ENCODE results near the gene ESYT3. TPM values are rescaled to one million over a fixed set of nuclear protein-coding genes. Genes with fewer than 3 reads are reported as not detected.

Gene ESYT3
- total RNA-seq, 1 donor from 2014 or later: 66.4 TPM

DNA sequence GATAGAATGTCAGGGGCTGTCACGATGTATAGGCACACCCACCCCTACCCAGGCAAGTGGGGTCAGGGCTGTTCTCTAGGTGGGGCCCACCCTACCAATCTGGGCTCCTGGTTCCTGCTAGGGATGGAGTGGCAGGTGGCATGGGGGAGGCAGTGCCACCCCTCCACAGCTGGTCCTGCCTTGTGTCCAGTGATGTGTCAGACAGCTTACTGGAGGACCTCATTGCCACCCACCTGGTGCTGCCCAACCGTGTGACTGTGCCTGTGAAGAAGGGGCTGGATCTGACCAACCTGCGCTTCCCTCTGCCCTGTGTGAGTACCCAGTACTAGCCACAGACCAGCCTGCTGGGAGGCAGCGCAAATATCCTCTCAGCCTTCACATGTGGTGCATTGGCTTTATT, 27.5 kb downstream of the ESYT3 start:
- intact Hi-C loops (cut with DNase I): no loop called here
- no peak overlapping the region for H3K27ac ChIP-seq
- H3K4me1 ChIP-seq: no peaks in the 10 kb centered on the region
- DNase-seq (peak; percentile 46), ATAC-seq (no peak)
- no peak overlapping the region for H3K4me3 ChIP-seq
- TF ChIP-seq CTCF (IDR thresholded peaks at IDR 0.05): no peak
- H3K36me3 ChIP-seq: no peaks in the 10 kb centered on the region
- H3K27me3 ChIP-seq: no peaks in the 10 kb centered on the region
- H3K9me3 ChIP-seq: no peaks in the 10 kb centered on the region

- peak; percentile 42 for DNase-seq
Observed at GRCh38 chr3:138463724-138464490, 29.5 kb downstream of the ESYT3 start.

DNA sequence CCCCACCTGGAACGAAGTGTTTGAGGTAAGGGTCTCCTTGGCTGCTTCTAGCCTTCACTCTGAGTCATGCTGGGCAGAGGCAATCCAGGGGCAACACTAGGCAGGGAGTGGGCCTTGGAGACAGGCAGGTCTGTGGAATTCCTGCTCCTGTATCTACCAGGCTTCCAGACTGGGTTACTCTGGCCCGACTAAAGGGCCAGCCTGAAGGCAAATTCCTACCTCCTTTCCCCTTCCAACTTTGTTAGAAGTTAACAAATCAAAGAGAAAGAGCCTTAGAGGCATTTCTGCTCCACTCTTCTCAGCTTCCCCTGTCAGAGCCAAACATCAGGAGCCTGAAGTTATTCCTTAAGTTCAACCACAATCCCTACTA, 30.1 kb downstream of the ESYT3 start:
- intact Hi-C loops (cut with DNase I): no loop called here
- DNase-seq: no peak
- H3K4me1 ChIP-seq: peaks cover 8% of the 10 kb centered on the region
- no peaks in the 10 kb centered on the region for H3K27me3 ChIP-seq
- H3K9me3 ChIP-seq: no peaks in the 10 kb centered on the region
- no peaks in the 10 kb centered on the region for H3K36me3 ChIP-seq
- no peak overlapping the region for H3K27ac ChIP-seq
- ATAC-seq: no peak
- TF ChIP-seq CTCF (IDR thresholded peaks at IDR 0.05): no peak
- H3K4me3 ChIP-seq: no peak overlapping the region

More at GRCh38 chr3:138463724-138464490, 29.5 kb downstream of the ESYT3 start:
- Histone ChIP-seq H3K4me3 (no peak overlapping the region), H3K9me3 (no peaks in the 10 kb centered on the region), H3K36me3 (no peaks in the 10 kb centered on the region), H3K27ac (no peak overlapping the region), H3K27me3 (no peaks in the 10 kb centered on the region), H3K4me1 (peaks cover 3% of the 10 kb centered on the region)
- TF ChIP-seq CTCF (IDR thresholded peaks at IDR 0.05): no peak
- intact Hi-C loops (cut with DNase I): no loop called here
- no peak for ATAC-seq

DNA sequence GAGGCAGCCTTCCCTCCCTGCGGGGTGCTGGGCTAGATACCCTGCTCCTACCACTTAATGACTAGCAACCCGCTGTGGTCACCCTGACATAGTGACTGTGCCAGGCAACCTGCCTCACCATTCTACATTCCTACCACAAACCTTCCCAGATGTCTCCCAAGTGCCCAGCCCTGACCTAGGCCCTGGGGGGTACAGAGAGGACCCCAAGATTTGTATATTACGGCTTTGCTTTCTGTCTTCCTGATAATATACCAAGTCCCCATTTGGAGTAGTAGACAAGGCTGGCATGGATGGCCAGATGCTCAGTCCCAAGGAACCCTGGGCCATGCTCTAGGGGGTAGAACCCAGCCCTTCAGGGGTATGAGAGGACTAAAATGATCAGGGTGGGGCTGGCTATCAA, 31.0 kb downstream of the ESYT3 start:
- H3K27ac ChIP-seq: no peak overlapping the region
- H3K4me1 ChIP-seq: peaks cover 14% of the 10 kb centered on the region
- H3K27me3 ChIP-seq: no peaks in the 10 kb centered on the region
- H3K9me3 ChIP-seq: no peaks in the 10 kb centered on the region
- DNase-seq: peak; percentile 47
- H3K4me3 ChIP-seq: no peak overlapping the region
- no peaks in the 10 kb centered on the region for H3K36me3 ChIP-seq
- intact Hi-C loops (cut with DNase I): no loop called here
- ATAC-seq: no peak
- TF ChIP-seq CTCF (IDR thresholded peaks at IDR 0.05): no peak

DNA sequence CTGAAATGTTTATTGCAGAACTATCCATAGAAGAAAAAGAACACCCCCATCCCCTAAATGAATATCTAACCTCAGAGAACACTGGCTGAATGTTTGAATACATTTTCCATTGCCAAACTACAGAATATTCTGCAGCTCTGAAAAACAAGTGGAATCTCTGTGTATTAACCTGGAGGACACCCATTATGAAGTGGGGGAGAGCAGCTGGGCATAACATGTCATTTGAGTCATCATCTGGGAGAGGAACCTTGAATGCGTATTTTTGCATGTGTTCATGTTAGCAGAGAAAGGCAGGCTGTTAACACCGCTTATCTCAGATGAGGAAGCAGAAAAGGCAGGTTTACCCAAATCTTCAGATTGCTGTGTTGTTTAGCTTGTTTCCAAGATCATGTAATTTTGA, 31.5 kb downstream of the ESYT3 start:
- Histone ChIP-seq H3K36me3 (no peaks in the 10 kb centered on the region), H3K4me1 (peaks cover 14% of the 10 kb centered on the region), H3K4me3 (no peak overlapping the region), H3K27ac (no peak overlapping the region), H3K27me3 (no peaks in the 10 kb centered on the region), H3K9me3 (no peaks in the 10 kb centered on the region)
- intact Hi-C loops (cut with DNase I): no loop called here
- no peak for DNase-seq
- TF ChIP-seq CTCF (IDR thresholded peaks at IDR 0.05): no peak
- no peak for ATAC-seq
